Epithelial cell of umbilical artery (primary cell): ENCODE data around the gene OSM. TPM values are rescaled to one million over a fixed set of nuclear protein-coding genes. Genes with fewer than 3 reads are reported as not detected.

Experiments used
- total RNA-seq: library from RNA; depleted of rRNA; stranded (reverse); fragments of >200 nt; gene quantifications from 2 replicates; pipeline ENCODE4 v1.2.3, GENCODE V29; 2014

OSM gene
- not detected in 2 replicates for total RNA-seq

GRCh38 chr22:30266445-30267381 is at the start of gene OSM:
TSS of gene OSM (minus strand) at chr22:30266851. CDS start at chr22:30266799, 52 bp downstream.

DNA sequence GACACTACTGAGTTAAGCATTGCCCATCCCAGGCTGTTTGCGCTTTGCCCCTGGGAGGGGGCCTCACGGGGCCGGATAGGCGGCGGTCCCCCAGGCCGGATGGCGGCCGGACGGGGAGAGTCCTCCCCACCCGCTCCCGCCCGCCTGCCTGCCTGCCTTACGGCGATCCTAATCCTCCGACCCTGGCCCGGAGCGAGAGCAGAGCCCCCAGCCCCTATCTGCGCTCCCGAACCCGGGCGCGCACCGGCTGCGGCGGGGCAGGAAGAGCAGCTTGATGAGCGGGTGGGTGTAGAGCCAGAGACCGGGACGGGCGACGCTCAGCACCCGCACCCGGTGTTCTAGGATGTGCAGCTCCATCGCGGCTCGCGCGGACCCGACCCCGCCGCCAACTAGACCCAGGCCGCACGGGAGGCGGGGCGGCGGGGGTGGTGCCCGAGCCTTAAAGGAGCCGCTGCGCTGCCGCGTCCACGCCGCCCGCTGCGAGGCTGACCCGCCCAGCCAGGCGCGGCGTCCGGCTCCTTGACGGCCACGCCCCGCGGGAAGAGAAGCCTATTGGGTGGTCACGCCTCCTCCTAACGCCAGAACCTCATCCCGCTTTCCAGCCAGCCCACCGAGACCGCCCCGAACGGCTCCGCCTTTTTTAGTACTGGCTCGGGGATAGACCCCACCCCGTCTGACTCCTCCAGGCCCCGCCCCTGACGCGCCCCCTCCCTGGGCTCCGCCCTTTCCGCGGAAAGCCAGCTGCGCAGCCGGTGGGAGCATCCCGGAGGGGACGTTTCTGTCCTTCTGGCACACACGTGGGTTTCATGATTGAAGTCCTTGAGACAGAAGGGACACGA is 22.7 kb upstream of the OSM start, which contains the start of gene CASTOR1:
CASTOR1 (minus strand) TSS at position 365 of the 839 bp plus-strand sequence; CDS start at position 357, 8 bp downstream.

DNA sequence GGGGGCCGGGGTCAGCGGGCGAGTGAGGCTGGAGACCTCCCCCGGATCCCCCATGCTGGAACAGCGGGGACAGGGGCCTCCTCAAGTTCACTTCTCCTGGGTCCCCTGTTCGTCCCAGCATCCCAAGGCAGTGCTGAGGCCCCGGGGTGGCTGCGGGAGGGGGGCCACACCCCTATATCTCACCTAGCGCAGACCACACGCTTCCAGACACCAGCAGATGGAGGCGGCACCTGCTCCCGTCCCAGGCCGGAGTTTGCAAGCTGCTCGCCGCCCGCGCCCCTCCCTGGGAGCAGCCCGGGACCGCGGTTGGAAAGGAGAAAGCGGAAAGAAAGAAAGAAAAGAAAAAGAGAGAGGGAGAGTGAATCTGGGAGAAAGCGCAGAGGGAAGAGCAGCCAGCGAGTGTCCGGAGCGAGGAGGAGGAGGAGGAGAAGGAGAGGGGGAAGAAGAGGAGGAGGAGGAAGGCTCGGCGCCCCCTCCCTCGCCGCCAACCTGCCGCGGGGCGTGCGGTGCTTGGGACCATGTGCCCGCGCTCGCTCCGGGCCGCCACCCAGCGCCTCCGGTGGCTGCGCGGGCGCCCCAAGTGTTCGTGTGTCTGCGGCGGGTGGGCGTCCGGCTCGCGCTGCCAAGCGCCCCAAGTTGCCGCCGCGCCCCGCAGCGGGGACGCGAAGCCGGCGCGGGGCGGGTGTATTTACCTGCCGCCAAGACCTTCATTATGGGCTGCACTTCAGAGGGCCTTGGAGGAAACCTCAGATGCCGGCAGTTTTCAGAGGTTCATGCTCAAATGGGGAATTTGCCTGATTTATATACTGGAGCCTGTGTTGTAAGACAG is 20.5 kb downstream of the OSM start, which contains the start of gene LIF:
LIF (minus strand) TSS at position 775 of the 829 bp plus-strand sequence; CDS start at position 711, 64 bp downstream.

Other genes starting within 250 kb of the OSM start
- not detected in 2 replicates for gene HORMAD2, start 186.4 kb downstream of the OSM start, total RNA-seq
- gene LIF, start 20.1 kb downstream of the OSM start, total RNA-seq: 0.32 and 1.2 TPM in 2 replicates
- gene CASTOR1, start 22.7 kb upstream of the OSM start, total RNA-seq: 4.5 and 9.1 TPM in 2 replicates
- 3.9 and 7.8 TPM in 2 replicates for gene TBC1D10A, start 60.1 kb upstream of the OSM start, total RNA-seq
- 12.7 and 34.5 TPM in 2 replicates for gene SF3A1, start 90.0 kb upstream of the OSM start, total RNA-seq
- gene CCDC157, start 90.2 kb upstream of the OSM start, total RNA-seq: 0.76 and 1.6 TPM in 2 replicates
- gene RNF215, start 120.6 kb upstream of the OSM start, total RNA-seq: 18.8 and 19.5 TPM in 2 replicates
- 20.4 and 30.2 TPM in 2 replicates for gene SEC14L2, start 130.2 kb upstream of the OSM start, total RNA-seq
- 62.7 and 76.9 TPM in 2 replicates for gene MTFP1, start 158.9 kb upstream of the OSM start, total RNA-seq
- gene SEC14L3, start 205.2 kb upstream of the OSM start, total RNA-seq: not detected in 2 replicates
- not detected in 2 replicates for gene SEC14L4, start 238.8 kb upstream of the OSM start, total RNA-seq